Upper lobe of left lung (tissue), 4 donors: Measurements from ENCODE around the gene CNFN.

Source experiments
- POLR2A ChIP-seq, 4 donors: fragments of 450-650 bp; IDR thresholded peaks; one replicate each; pipeline ENCODE4 v1.5.1; 2016 to 2017; ENCODE audit warnings: antibody characterized with exemption in 4 of 4, mild to moderate bottlenecking in 2 of 4
- TF ChIP-seq, protein P1 (sequence below), 6 experiments: fragments of 450-650 bp in 4 of 6; fragments of 200-600 bp in 2 of 6; sonication (generic) in 2 of 6; IDR thresholded peaks; one replicate each; pipeline ENCODE4 v1.5.1; 2016 to 2019; ENCODE audit warnings: antibody characterized with exemption in 6 of 6

DNA sequence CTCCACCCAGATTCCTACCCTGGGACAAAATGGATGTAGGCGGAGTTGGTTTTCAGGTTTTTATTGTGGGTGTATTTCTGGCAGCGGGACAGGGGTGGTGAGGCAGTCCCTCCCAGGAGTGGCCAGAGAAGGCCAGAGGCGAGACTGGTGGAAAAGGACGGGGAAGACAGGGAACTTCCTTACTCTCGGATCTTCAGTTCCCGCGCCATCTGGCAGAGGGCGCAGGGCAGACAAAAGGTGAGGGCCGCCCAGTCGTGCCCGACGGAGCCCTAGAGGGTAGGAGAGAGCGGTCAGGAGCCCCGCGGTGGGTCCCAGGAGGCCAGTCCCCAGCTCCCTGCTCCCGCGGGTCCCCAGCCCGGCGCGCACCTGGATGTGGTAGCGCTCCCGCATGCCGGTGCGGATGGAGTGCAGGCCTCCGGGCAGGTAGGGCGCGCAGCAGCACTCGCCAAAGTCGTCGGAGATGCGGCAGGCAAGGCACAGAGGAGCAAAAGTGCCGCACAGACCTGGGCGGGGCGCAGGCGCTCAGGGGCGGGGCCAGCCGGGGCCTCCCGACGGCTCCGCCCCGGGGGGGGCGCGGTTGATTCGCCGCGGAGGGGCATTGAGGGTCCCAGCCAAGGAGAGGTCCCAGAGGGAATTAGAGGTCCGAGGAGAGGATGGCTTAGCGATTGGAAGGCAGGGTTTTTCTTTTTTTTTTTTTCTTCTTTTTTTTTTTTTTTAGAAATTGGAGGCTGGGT, 3.0 kb downstream of the CNFN start:
- no peak for TF ChIP-seq POLR2A (IDR thresholded peaks at IDR 0.05)
- TF ChIP-seq, protein P1, sequence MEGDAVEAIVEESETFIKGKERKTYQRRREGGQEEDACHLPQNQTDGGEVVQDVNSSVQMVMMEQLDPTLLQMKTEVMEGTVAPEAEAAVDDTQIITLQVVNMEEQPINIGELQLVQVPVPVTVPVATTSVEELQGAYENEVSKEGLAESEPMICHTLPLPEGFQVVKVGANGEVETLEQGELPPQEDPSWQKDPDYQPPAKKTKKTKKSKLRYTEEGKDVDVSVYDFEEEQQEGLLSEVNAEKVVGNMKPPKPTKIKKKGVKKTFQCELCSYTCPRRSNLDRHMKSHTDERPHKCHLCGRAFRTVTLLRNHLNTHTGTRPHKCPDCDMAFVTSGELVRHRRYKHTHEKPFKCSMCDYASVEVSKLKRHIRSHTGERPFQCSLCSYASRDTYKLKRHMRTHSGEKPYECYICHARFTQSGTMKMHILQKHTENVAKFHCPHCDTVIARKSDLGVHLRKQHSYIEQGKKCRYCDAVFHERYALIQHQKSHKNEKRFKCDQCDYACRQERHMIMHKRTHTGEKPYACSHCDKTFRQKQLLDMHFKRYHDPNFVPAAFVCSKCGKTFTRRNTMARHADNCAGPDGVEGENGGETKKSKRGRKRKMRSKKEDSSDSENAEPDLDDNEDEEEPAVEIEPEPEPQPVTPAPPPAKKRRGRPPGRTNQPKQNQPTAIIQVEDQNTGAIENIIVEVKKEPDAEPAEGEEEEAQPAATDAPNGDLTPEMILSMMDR (IDR thresholded peaks at IDR 0.05): peak; percentile 46 to 67 (median 58)
